ENCODE data around the gene SLIT3.

Gene SLIT3

GRCh38 chr5:168890816-168891812 lies 409.8 kb downstream of the SLIT3 start:
- TF ChIP-seq GATA2 (IDR thresholded peaks at IDR 0.05; ENCODE audit: low read depth, low read length) (0 out of 2 replicates have a peak, but pooled peaks have one; percentile 7), GATA3 (IDR thresholded peaks at IDR 0.05; ENCODE audit: low read depth, low read length) (no peak)

GRCh38 chr5:168889039-168889438 lies 411.9 kb downstream of the SLIT3 start:
- TF ChIP-seq GATA2 (IDR thresholded peaks at IDR 0.05; ENCODE audit: low read depth, low read length) (peak; percentile 42; the same call in 1 of the 2 replicates), GATA3 (IDR thresholded peaks at IDR 0.05; ENCODE audit: low read depth, low read length) (peak; percentile 39; the same call in 1 of the 2 replicates)

GRCh38 chr5:168887931-168888330 lies 413.0 kb downstream of the SLIT3 start:
- TF ChIP-seq GATA3 (IDR thresholded peaks at IDR 0.05; ENCODE audit: low read depth, low read length) = no peak
- TF ChIP-seq GATA2 (IDR thresholded peaks at IDR 0.05; ENCODE audit: low read depth, low read length) = no peak

GRCh38 chr5:168886157-168886556 lies 414.8 kb downstream of the SLIT3 start:
- TF ChIP-seq GATA3 (IDR thresholded peaks at IDR 0.05; ENCODE audit: low read depth, low read length) = no peak

- TF ChIP-seq GATA3 (IDR thresholded peaks at IDR 0.05; ENCODE audit: low read depth, low read length) = no peak
- TF ChIP-seq GATA2 (IDR thresholded peaks at IDR 0.05; ENCODE audit: low read depth, low read length) = peak; percentile 69
These were observed 415.4 kb downstream of the SLIT3 start for GRCh38 chr5:168885324-168886120.

- TF ChIP-seq GATA3 (IDR thresholded peaks at IDR 0.05; ENCODE audit: low read depth, low read length) = no peak
- TF ChIP-seq GATA2 (IDR thresholded peaks at IDR 0.05; ENCODE audit: low read depth, low read length) = no peak
These were observed 416.9 kb downstream of the SLIT3 start for GRCh38 chr5:168883991-168884390.

- TF ChIP-seq GATA2 (IDR thresholded peaks at IDR 0.05; ENCODE audit: low read depth, low read length) (peak; percentile 72), GATA3 (IDR thresholded peaks at IDR 0.05; ENCODE audit: low read depth, low read length) (no peak)
These were observed 417.6 kb downstream of the SLIT3 start for GRCh38 chr5:168883281-168883741.

- TF ChIP-seq GATA3 (IDR thresholded peaks at IDR 0.05; ENCODE audit: low read depth, low read length) (no peak), GATA2 (IDR thresholded peaks at IDR 0.05; ENCODE audit: low read depth, low read length) (no peak)
These were observed 418.7 kb downstream of the SLIT3 start for GRCh38 chr5:168882283-168882682.

- peak; percentile 43; the same call in 1 of the 2 replicates for TF ChIP-seq GATA2 (IDR thresholded peaks at IDR 0.05; ENCODE audit: low read depth, low read length)
- no peak for TF ChIP-seq GATA3 (IDR thresholded peaks at IDR 0.05; ENCODE audit: low read depth, low read length)
These were observed 419.4 kb downstream of the SLIT3 start for GRCh38 chr5:168881427-168882149.

- TF ChIP-seq GATA3 (IDR thresholded peaks at IDR 0.05; ENCODE audit: low read depth, low read length) (no peak), GATA2 (IDR thresholded peaks at IDR 0.05; ENCODE audit: low read depth, low read length) (no peak)
These were observed 421.0 kb downstream of the SLIT3 start for GRCh38 chr5:168879929-168880328.

GRCh38 chr5:168879331-168879730 lies 421.6 kb downstream of the SLIT3 start:
- TF ChIP-seq GATA2 (IDR thresholded peaks at IDR 0.05; ENCODE audit: low read depth, low read length) (no peak), GATA3 (IDR thresholded peaks at IDR 0.05; ENCODE audit: low read depth, low read length) (no peak)

GRCh38 chr5:168878135-168878745 lies 422.7 kb downstream of the SLIT3 start:
- TF ChIP-seq GATA2 (IDR thresholded peaks at IDR 0.05; ENCODE audit: low read depth, low read length) (no peak), GATA3 (IDR thresholded peaks at IDR 0.05; ENCODE audit: low read depth, low read length) (no peak)

All from SH-SY5Y (cell line).